IMR-90 (cell line): ENCODE measurements around the gene THNSL1. TPM values are rescaled to one million over a fixed set of nuclear protein-coding genes. Genes with fewer than 3 reads are reported as not detected.

Experiments
- ATAC-seq: fragments of 200-7000 bp; cut with Tn5 transposase; 2 replicates; pipeline ENCODE4 v1.9.1; 2020; ENCODE audit warnings: low read depth, mild to moderate bottlenecking, moderate library complexity
- BruUV-seq: library from RNA; stranded (reverse); fragments of 400-500 nt; replicated peaks from 2 replicates; lab custom pipeline; 2021; lab: Mats Ljungman, UMichigan
- CTCF ChIA-PET: fragments of 300-600 bp; formaldehyde crosslinking; extraction: SDS; loops from one replicate; lab custom pipeline; 2021; ENCODE audit warnings: antibody characterized with exemption; lab: Yijun Ruan, JAX
- POLR2A ChIA-PET: fragments of 300-600 bp; sonication (Branson Sonifier 250); formaldehyde crosslinking; loops from one replicate; lab custom pipeline; 2022; ENCODE audit warnings: antibody characterized with exemption; ENCODE audit not compliant: unreplicated experiment; lab: Charles Lee
- DNase-seq: peaks from one replicate; pipeline ENCODE4 v3.0.0; 2013
- H2AFZ ChIP-seq: replicated peaks from 2 replicates; pipeline ENCODE3; 2013; ENCODE audit warnings: low read length, mild to moderate bottlenecking; ENCODE audit not compliant: poor library complexity
- H2AK5ac ChIP-seq: 2 replicates; pipeline ENCODE4 v1.6.1; 2013; ENCODE audit warnings: low read depth, low read length, inconsistent platforms
- H2AK9ac ChIP-seq: replicated peaks from 2 replicates; pipeline ENCODE3; 2013; ENCODE audit warnings: mild to moderate bottlenecking, low read depth, low read length, moderate library complexity; ENCODE audit not compliant: poor library complexity
- H2BK120ac ChIP-seq: 2 replicates; pipeline ENCODE4 v1.6.1; 2013; ENCODE audit warnings: low read depth, low read length, inconsistent platforms
- H2BK15ac ChIP-seq: 3 replicates; pipeline ENCODE4 v1.6.1; 2013; ENCODE audit warnings: low read depth, low read length, inconsistent platforms
- H2BK20ac ChIP-seq: 2 replicates; pipeline ENCODE4 v1.6.1; 2013; ENCODE audit warnings: low read depth, mild to moderate bottlenecking, inconsistent platforms, low read length, moderate library complexity
- H2BK5ac ChIP-seq: 2 replicates; pipeline ENCODE4 v1.6.1; 2013; ENCODE audit warnings: mild to moderate bottlenecking, low read depth, low read length, inconsistent platforms; ENCODE audit not compliant: poor library complexity, severe bottlenecking
- H3K14ac ChIP-seq: replicated peaks from 2 replicates; pipeline ENCODE4 v1.6.1; 2013; ENCODE audit warnings: low read depth, low read length, inconsistent platforms
- H3K18ac ChIP-seq: 2 replicates; pipeline ENCODE4 v1.6.1; 2013; ENCODE audit warnings: low read depth, low read length, control low read depth
- H3K23ac ChIP-seq: 2 replicates; pipeline ENCODE4 v1.6.1; 2013; ENCODE audit warnings: low read depth, low read length, inconsistent platforms
- H3K27ac ChIP-seq: 2 replicates; pipeline ENCODE4 v1.5.1; 2013; ENCODE audit warnings: mild to moderate bottlenecking, control low read depth, low read length; ENCODE audit not compliant: insufficient read depth
- H3K27me3 ChIP-seq: 2 replicates; pipeline ENCODE4 v1.6.1; 2013; ENCODE audit warnings: low read length; ENCODE audit not compliant: control insufficient read depth, insufficient read depth
- H3K36me3 ChIP-seq: 2 replicates; pipeline ENCODE4 v1.6.1; 2013; ENCODE audit warnings: low read length, mixed read lengths; ENCODE audit not compliant: control insufficient read depth, insufficient read depth
- H3K4ac ChIP-seq: 2 replicates; pipeline ENCODE4 v1.6.1; 2013; ENCODE audit warnings: low read depth, low read length, inconsistent platforms
- H3K4me1 ChIP-seq: 2 replicates; pipeline ENCODE4 v1.6.1; 2013; ENCODE audit warnings: low read length, mixed read lengths; ENCODE audit not compliant: control insufficient read depth, insufficient read depth
- H3K4me2 ChIP-seq: 2 replicates; pipeline ENCODE4 v1.6.1; 2013; ENCODE audit warnings: low read depth, mild to moderate bottlenecking, control low read depth, low read length, moderate library complexity
- H3K4me3 ChIP-seq: 2 replicates; pipeline ENCODE4 v1.5.1; 2013; ENCODE audit warnings: low read depth, mild to moderate bottlenecking, control low read depth, low read length, moderate library complexity; ENCODE audit not compliant: insufficient read depth
- H3K56ac ChIP-seq: 2 replicates; pipeline ENCODE4 v1.6.1; 2013; ENCODE audit warnings: low read length, inconsistent platforms; ENCODE audit not compliant: insufficient read depth; ENCODE audit errors: extremely low read depth
- H3K79me1 ChIP-seq, 2 experiments: 2 replicates each; pipeline ENCODE4 v1.6.1; 2013; ENCODE audit warnings: low read length in 2 of 2, inconsistent platforms in 1 of 2, low read depth in 1 of 2
- H3K9ac ChIP-seq: 2 replicates; pipeline ENCODE4 v1.6.1; 2013; ENCODE audit warnings: low read depth, low read length, control low read depth
- H3K9me1 ChIP-seq: 2 replicates; pipeline ENCODE4 v1.6.1; 2013; ENCODE audit warnings: low read length, inconsistent platforms; ENCODE audit not compliant: insufficient read depth
- H3K9me3 ChIP-seq: 2 replicates; pipeline ENCODE4 v1.6.1; 2013; ENCODE audit warnings: low read length; ENCODE audit not compliant: control insufficient read depth, insufficient read depth
- H4K20me1 ChIP-seq: 2 replicates; pipeline ENCODE4 v1.6.1; 2013; ENCODE audit warnings: low read length, inconsistent platforms; ENCODE audit not compliant: insufficient read depth
- H4K5ac ChIP-seq: 2 replicates; pipeline ENCODE4 v1.6.1; 2013; ENCODE audit warnings: mild to moderate bottlenecking, low read depth, low read length, control low read depth
- H4K8ac ChIP-seq, 2 experiments: 2 replicates each; pipeline ENCODE4 v1.6.1; 2013; ENCODE audit warnings: low read depth in 2 of 2, low read length in 2 of 2, control low read depth in 1 of 2, inconsistent platforms in 1 of 2
- H4K91ac ChIP-seq: 2 replicates; pipeline ENCODE4 v1.6.1; 2013; ENCODE audit warnings: low read depth, low read length, inconsistent platforms; ENCODE audit not compliant: insufficient read depth
- CHD1 ChIP-seq: IDR thresholded peaks from 2 replicates; pipeline ENCODE4 v1.6.1; 2012; ENCODE audit warnings: low read depth, low read length, improper control_type of control experiment
- CTCF ChIP-seq: conservative IDR thresholded peaks from 2 replicates; pipeline ENCODE4 v1.5.1; 2012; ENCODE audit warnings: mild to moderate bottlenecking, low read depth, low read length, improper control_type of control experiment
- FOS ChIP-seq: fragments of 150-350 bp; IDR thresholded peaks from 2 replicates; pipeline ENCODE4 v1.6.1; 2016; ENCODE audit warnings: low read depth, low read length
- MAFK ChIP-seq: IDR thresholded peaks from 2 replicates; pipeline ENCODE4 v1.6.1; 2012; ENCODE audit warnings: low read depth, low read length, improper control_type of control experiment
- MXI1 ChIP-seq: IDR thresholded peaks from 2 replicates; pipeline ENCODE4 v1.6.1; 2012; ENCODE audit warnings: low read depth, mild to moderate bottlenecking, low read length, moderate library complexity, borderline replicate concordance
- POLR2A ChIP-seq: IDR thresholded peaks from 2 replicates; pipeline ENCODE4 v1.6.1; 2012; ENCODE audit warnings: mild to moderate bottlenecking, low read depth, low read length
- RAD21 ChIP-seq: IDR thresholded peaks from 2 replicates; pipeline ENCODE4 v1.6.1; 2012; ENCODE audit warnings: low read length, improper control_type of control experiment
- RCOR1 ChIP-seq: IDR thresholded peaks from 2 replicates; pipeline ENCODE4 v1.6.1; 2012; ENCODE audit warnings: mild to moderate bottlenecking, low read length, improper control_type of control experiment; ENCODE audit not compliant: insufficient replicate concordance
- RFX5 ChIP-seq: IDR thresholded peaks from 2 replicates; pipeline ENCODE4 v1.8.0; 2012; ENCODE audit warnings: low read depth, mild to moderate bottlenecking, low read length, moderate library complexity
- USF2 ChIP-seq: fragments of 150-350 bp; IDR thresholded peaks from 2 replicates; pipeline ENCODE4 v1.6.1; 2017; ENCODE audit warnings: mild to moderate bottlenecking, antibody characterized with exemption, low read length, low read depth
- dilution Hi-C: fragments of 300-500 bp; cut with HindIII; formaldehyde crosslinking; loops from one replicate; pipeline ENCODE4 v1.14.3; 2018; ENCODE audit warnings: low sequenced_read_pairs; ENCODE audit not compliant: unreplicated experiment
- in situ Hi-C: fragments of 300-500 bp; cut with MboI; formaldehyde crosslinking; loops from 3 replicates; pipeline ENCODE4 v1.14.3; 2019; ENCODE audit warnings: low sequenced_read_pairs, inconsistent platforms, mixed read lengths
- intact Hi-C: fragments of 100-400 bp; cut with micrococcal nuclease; formaldehyde crosslinking; loops from 2 replicates; pipeline ENCODE4 v1.10.0; 2022
- polyA plus RNA-seq, 3 experiments: library from polyadenylated mRNA; depleted of rRNA; stranded (reverse); fragments of >200 nt; gene quantifications; 2 replicates each; pipeline ENCODE4 v1.2.3, GENCODE V29; 2012; ENCODE audit warnings: low replicate concordance in 1 of 3
- total RNA-seq: library from RNA; depleted of rRNA; stranded (reverse); fragments of >200 nt; gene quantifications from 2 replicates; pipeline ENCODE4 v1.2.3, GENCODE V29; 2012

Gene THNSL1
- total and polyA plus RNA-seq, 2 of the 4 experiments (the other 2 are of a cell fraction): 1.3 to 2.0 TPM

GRCh38 chr10:24995072-24995471 is 21.3 kb upstream of the THNSL1 start:
- H2AK5ac ChIP-seq: no peak overlapping the region
- H3K23ac ChIP-seq: no peak overlapping the region
- no peaks in the 10 kb centered on the region for H3K4me1 ChIP-seq
- no peak overlapping the region for H2BK15ac ChIP-seq
- H3K79me1 ChIP-seq: no peaks in the 10 kb centered on the region
- no peak overlapping the region for H2BK120ac ChIP-seq
- H3K9ac ChIP-seq: no peak overlapping the region
- peaks cover 2% of the 10 kb centered on the region; the same call in 1 of the 2 replicates for H3K9me3 ChIP-seq
- no peak overlapping the region for H4K5ac ChIP-seq
- TF ChIP-seq RCOR1: no peak
- no peak for TF ChIP-seq FOS
- TF ChIP-seq RAD21: no peak
- no peak for TF ChIP-seq CHD1
- TF ChIP-seq CTCF: no peak
- TF ChIP-seq MAFK: no peak
- TF ChIP-seq USF2: no peak
- TF ChIP-seq RFX5: no peak
- TF ChIP-seq MXI1: no peak
- no peak for TF ChIP-seq POLR2A
- no peak overlapping the region for H2AFZ ChIP-seq
- no peaks in the 10 kb centered on the region for H4K20me1 ChIP-seq
- H3K14ac ChIP-seq: no peak overlapping the region
- no peak overlapping the region for H3K4ac ChIP-seq
- BruUV-seq: no TSS peak
- H3K4me2 ChIP-seq: no peak overlapping the region
- POLR2A ChIA-PET: interaction anchor here (0.6 kb wide), 1 partner anchor 11 kb away, joined by 14 read pairs; no protein-coding TSS in a partner anchor
- no peaks in the 10 kb centered on the region; the same call in 1 of the 2 replicates for H3K27me3 ChIP-seq
- no peak overlapping the region for H2AK9ac ChIP-seq
- H4K8ac ChIP-seq: no peak overlapping the region
- DNase-seq (no peak), ATAC-seq (no peak)
- no peak overlapping the region for H4K91ac ChIP-seq
- no peak overlapping the region for H3K27ac ChIP-seq
- H3K56ac ChIP-seq: no peak overlapping the region
- no peak overlapping the region for H3K18ac ChIP-seq
- in situ Hi-C loops (no loop called here), intact Hi-C loops (no loop called here), dilution Hi-C loops (no loop called here)
- no peaks in the 10 kb centered on the region for H3K9me1 ChIP-seq
- no peak overlapping the region for H2BK5ac ChIP-seq
- H3K4me3 ChIP-seq: no peak overlapping the region
- no peaks in the 10 kb centered on the region for H3K36me3 ChIP-seq
- CTCF ChIA-PET: no interaction called here
- H2BK20ac ChIP-seq: no peak overlapping the region
